ENCODE measurements around the gene SMIM8.
"Not testable (repeated sequence)": the region's sequence is repeated elsewhere in the genome, so short reads cannot be mapped to it uniquely, and the experiment has no call there.

Gene SMIM8

DNA sequence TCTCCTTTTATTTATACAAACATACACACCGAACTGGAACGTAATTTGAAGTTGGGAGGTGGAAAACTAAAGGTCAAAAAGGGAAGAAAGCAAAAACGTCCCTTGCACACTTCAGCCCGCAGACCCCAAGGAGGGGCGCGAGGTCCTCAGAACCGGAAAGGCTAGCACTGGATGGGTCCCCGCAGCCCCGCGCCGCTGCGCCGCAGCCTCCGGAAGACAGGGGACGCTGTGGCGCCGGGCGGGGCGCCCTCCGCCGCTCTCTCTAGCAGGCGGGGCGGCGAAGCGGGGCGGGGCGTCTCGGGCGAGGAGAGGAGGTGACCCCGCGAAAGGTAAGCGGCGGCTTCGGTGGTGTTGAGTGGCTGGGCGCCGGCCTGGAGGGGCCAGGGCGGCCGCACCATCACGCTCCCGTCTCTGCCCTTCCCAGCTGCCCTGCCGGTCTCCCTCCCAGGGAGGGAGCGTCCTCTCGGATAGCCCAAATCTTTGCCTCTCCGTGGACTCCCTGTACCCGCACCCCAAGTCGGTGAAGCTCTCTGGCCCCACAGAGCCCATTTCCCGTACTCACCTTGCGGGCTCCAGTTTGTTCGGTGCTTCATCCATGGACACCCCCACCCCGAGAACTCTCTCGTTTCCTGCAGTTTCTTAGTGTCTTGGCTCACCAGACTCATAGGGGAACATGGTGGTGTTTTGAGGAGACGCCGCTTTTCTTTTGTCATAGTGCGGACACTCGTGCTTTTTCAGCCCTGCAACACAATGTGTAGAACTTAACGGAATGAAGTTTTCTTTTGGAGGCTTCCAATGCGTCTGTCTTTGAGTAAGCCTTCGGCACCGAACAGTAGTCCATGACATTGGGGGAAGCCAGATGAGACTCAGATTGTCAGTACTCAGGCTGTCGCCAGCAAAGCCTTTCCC is at the start of gene SMIM8:
TSS of gene SMIM8 (plus strand) at position 285 of the 909 bp plus-strand sequence. CDS start 14,444 bp downstream, outside the sequence.
- DNase-seq = peak; percentile 86

- DNase-seq = no peak
Measured at GRCh38 chr6:87274660-87275274, 47.6 kb upstream of the SMIM8 start.

DNA sequence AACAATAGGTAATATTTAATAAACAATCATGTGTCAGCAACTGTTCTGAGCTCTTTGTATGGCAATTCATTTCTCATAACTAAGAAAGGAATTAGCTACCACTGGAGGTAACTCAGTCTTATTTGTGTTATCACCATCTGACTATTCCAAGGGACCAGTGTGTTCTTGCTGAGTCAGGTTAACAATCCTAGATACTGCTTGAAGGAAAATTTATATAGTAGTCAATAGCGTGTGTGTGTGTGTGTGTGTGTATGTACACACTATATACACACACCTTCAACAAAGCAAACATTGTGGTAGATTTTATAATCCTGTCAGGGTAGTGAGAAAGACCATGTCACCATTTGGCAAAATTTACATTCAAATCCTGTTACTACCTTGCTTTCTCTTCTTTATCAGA is 45.8 kb upstream of the SMIM8 start:
- DNase-seq = no peak

DNA sequence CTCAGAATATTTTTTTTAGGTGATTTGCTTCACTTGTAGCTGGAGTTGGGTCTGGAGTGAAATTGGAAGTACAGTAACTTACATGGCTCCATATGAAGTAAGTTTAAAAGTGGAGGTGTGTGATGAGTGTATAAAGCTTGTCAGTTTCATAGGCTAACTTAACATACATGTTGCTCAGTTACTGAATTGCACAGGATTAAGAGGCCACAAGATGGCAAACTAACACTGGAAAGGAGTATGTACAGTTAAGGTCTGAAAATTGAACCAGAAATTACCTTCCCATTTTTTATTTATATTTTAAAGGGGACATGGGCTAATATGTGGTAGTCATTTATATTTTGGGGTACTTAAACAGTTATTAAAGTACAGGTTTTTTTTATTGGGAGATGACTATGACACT is 45.3 kb upstream of the SMIM8 start:
- DNase-seq = no peak

DNA sequence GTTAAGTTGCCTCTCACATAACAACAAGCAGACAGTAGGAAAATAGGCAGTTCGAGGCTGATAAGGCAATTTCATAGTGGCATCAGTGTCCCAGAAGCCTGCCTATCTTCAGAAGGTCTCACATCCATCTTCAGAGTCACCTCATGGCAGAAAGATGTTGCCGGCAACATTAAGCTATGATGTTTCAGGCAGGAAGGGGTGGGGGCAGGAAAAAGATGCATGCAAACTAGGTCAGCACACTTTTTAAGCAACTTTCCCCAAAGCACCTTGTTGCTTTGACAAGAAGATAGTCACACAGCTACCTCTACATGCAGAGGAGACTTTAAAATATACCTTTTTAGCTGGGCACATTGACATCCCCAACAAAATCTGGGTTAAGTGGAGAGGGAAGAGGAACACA is 43.2 kb upstream of the SMIM8 start:
- DNase-seq = no peak

DNA sequence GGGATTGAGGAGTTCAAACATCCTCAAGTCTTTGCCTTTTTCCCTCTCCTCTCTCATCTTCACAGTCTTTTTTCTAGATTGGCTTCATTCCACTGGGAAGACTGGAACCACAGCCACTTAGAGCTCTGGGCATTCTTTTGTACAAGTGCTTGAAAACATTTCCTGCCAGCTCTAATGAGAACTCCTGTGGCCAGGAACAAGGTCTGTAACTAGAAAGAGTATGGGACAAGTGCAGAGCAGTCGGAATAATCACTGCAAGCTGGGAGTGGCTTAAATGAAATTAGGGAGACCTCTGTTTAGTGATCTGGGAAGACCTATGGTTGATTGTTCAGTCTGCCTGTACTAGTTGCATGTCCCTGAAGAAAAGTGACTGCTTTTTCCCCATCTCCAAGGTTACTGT is 41.0 kb upstream of the SMIM8 start:
- DNase-seq = no peak

GRCh38 chr6:87282743-87283142 is 39.6 kb upstream of the SMIM8 start:
- no peak for DNase-seq

GRCh38 chr6:87283461-87283860 is 38.9 kb upstream of the SMIM8 start:
- no peak for DNase-seq

DNA sequence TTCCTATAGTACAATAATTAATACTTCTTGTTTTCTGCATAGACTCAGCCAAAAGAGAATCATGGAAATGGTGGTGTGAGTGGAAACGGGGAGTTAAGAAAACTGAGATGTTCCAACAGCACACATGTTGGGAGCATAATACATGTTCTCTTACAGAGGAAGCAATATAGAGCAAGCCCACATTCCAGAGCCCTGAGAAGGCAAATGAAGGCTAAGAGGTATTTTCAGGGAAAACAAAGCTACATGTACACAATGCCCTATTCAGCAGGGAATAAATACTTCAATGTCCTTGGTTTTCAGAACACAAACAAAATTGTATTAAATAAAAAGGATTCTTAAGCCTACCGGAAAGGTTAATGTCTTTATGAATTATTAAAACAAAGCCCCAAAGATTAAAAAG is 35.1 kb upstream of the SMIM8 start:
- no peak for DNase-seq

DNA sequence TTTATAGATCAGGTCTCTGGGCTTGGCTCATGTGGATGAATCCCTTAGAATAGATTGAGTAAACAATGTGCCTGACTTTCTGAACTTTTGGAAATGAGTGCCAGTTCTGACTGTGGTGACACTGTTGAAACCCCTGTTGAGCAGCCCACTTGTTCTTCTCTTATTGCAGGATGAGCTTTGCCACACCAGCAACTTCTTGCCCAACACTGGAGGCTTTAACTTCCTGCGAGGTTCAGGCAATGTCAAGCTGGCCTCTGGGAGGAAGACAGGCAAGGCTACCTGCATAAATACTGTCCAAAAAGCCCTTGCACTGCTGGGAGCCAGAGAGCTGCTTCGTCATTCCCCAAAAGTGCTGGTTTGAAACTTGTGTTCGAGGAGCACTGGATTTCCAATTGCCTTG is 32.8 kb upstream of the SMIM8 start:
- DNase-seq = no peak

DNA sequence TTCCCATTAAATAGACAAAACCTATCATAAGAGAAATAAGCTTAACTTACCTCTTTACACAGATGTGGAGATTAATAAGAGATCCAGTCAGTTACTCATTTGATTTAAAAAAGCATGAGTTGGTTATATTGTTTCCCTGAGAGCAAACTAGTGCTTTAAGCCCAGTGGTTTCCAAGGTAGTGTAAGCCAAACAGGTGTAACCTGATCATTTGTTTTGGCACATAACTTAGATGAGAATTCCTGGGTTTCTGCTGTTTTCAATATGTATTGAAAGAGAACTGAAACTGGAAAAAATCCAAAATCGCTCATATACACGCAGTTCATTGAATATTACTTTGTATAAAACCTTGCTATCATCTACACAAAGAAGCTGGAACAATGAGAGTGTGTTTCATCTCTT is 30.5 kb upstream of the SMIM8 start:
- DNase-seq = no peak

DNA sequence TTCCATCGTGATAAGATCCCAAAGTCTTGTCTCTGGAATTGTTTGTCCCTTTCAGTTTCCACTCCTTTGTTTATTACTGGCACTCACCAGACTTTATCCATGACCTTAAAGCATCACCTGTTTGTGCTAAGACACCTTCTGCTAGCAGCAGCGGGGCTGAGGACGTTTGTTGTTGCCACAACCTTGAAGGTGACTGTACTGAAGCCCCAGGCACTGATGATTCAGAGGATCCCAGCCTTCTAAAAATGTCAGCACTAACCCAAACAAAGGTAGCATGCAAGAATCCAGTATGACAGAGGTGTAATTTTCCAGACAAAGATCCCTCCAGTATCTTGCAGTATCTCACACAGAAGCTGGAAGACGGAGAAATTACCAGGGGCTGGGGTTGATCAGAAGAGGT is 28.9 kb upstream of the SMIM8 start:
- no peak for DNase-seq

- no peak for DNase-seq
Measured at GRCh38 chr6:87297119-87297518, 25.3 kb upstream of the SMIM8 start.

- DNase-seq = not testable (repeated sequence)
Measured at GRCh38 chr6:87301277-87301676, 21.1 kb upstream of the SMIM8 start.

GRCh38 chr6:87308970-87309369 is 13.4 kb upstream of the SMIM8 start:
- DNase-seq = no peak

- no peak for DNase-seq
Measured at GRCh38 chr6:87312860-87313259, 9.5 kb upstream of the SMIM8 start.

DNA sequence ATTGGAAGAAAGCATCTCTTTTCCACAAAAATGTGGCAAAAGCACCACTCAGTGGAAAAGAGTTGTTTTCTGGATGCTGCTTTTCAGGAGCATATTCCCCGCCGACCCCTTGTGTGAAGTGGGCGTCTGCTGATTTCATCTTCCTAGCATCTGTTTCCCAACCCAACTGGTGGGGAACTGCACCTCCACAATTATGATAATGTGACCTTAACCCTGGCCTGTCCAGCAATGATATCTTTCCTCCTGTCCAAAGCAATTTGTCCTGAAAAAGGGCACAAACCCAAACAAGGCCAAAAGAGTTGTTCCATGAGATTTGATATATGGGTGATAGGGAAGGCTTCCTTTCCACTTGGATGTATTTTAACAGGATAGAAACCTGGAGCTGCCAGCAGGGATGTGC is 7.3 kb upstream of the SMIM8 start:
- no peak for DNase-seq

- DNase-seq = no peak
Measured at GRCh38 chr6:87319271-87319987, 3.0 kb upstream of the SMIM8 start.

- not testable (repeated sequence) for DNase-seq
Measured at GRCh38 chr6:87323880-87324279, 1.5 kb downstream of the SMIM8 start.

GRCh38 chr6:87330961-87331360 is 8.6 kb downstream of the SMIM8 start:
- no peak for DNase-seq

- no peak for DNase-seq
Measured at GRCh38 chr6:87333033-87333432, 10.6 kb downstream of the SMIM8 start.

- no peak for DNase-seq
Measured at GRCh38 chr6:87333591-87334181, 11.3 kb downstream of the SMIM8 start.

DNA sequence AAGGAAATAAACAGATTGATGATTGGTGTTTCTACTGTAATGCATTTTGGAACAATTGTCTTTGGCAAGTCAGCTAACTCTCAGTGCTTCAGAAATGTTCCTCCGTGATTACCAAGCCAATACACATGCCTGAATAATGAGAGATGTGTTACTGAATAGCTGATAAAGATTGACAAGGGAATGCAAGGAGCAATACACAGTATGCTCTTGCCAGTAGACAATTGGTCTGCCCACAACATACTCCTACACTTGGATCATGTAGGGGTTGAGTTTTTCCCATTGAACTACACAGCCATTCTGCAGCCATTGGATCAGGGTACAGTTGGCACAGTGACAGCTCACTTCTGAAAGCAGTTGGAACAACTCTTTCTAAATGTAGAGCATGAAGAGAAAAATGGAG is 12.3 kb downstream of the SMIM8 start:
- no peak for DNase-seq

Measured in stimulated activated naive CD4-positive, alpha-beta T cell treated with Interleukin-2 at 50 U/mL for 16 hours (primary cell).